HepG2 (cell line): ENCODE measurements around the gene MYO7B. TPM values are rescaled to one million over a fixed set of nuclear protein-coding genes. Genes with fewer than 3 reads are reported as not detected.

Source experiments
- ATAC-seq: fragments of 200-7000 bp; cut with Tn5 transposase; 3 replicates; pipeline ENCODE4 v1.9.1; 2020; ENCODE audit warnings: mild to moderate bottlenecking, moderate library complexity
- BruUV-seq: library from RNA; stranded (reverse); fragments of 400-500 nt; replicated peaks from 2 replicates; lab custom pipeline; 2021; lab: Mats Ljungman, UMichigan
- CTCF ChIA-PET: fragments of 300-600 bp; formaldehyde crosslinking; extraction: SDS; loops from one replicate; lab custom pipeline; 2021; ENCODE audit warnings: low total read pairs, inconsistent platforms, low intra/inter-chr PET ratio; lab: Yijun Ruan, JAX
- POLR2A ChIA-PET: fragments of 350-600 bp; sonication (Branson Sonifier 250); formaldehyde crosslinking; loops from one replicate; lab custom pipeline; 2020; ENCODE audit warnings: antibody characterized with exemption, inconsistent platforms; lab: Yijun Ruan, JAX
- DNase-seq: peaks from one replicate; pipeline ENCODE4 v3.0.0-alpha.2; 2015; ENCODE audit warnings: low spot score
- FAIRE-seq: peaks from 3 replicates; lab custom pipeline; 2011; peaks lifted over from hg19 to GRCh38; lab: Jason Lieb, UNC
- H2AFZ ChIP-seq: one replicate; pipeline ENCODE4 v1.6.1; 2011; ENCODE audit warnings: low read length, inconsistent platforms
- H3K27ac ChIP-seq: fragments of 300-600 bp; 3 replicates; pipeline ENCODE4 v1.8.0; 2011; ENCODE audit warnings: mixed run types, mild to moderate bottlenecking, mixed read lengths, low read length, inconsistent platforms; ENCODE audit not compliant: insufficient read depth; ENCODE audit errors: extremely low read length
- H3K27me3 ChIP-seq, 2 experiments: fragments of 200-600 bp in 1 of 2; 2 replicates in 1 of 2; 3 replicates in 1 of 2; pipeline versions ENCODE4 v1.6.0 to v1.8.0; 2011; ENCODE audit warnings: low read length in 2 of 2, mild to moderate bottlenecking in 2 of 2, moderate library complexity in 2 of 2, inconsistent platforms in 1 of 2; ENCODE audit not compliant: insufficient read depth in 2 of 2, control insufficient read depth in 1 of 2
- H3K36me3 ChIP-seq, 2 experiments: fragments of 200-600 bp in 1 of 2; replicated peaks in 1 of 2; 2 replicates in 1 of 2; 3 replicates in 1 of 2; pipeline versions ENCODE4 v1.5.1 to v1.8.0; 2011; ENCODE audit warnings: low read length in 2 of 2, inconsistent platforms in 1 of 2; ENCODE audit not compliant: insufficient read depth in 2 of 2, control insufficient read depth in 1 of 2
- H3K4me1 ChIP-seq: 2 replicates; pipeline ENCODE4 v1.5.1; 2012; ENCODE audit warnings: low read length, inconsistent platforms; ENCODE audit not compliant: insufficient read depth
- H3K4me2 ChIP-seq: 2 replicates; pipeline ENCODE4 v1.6.0; 2011; ENCODE audit warnings: low read depth, low read length, inconsistent platforms
- H3K4me3 ChIP-seq, 3 experiments: fragments of 200-600 bp in 1 of 3; sonication (generic), shearing (Covaris generic) in 1 of 3; replicated peaks in 1 of 3; 2 replicates each; pipeline ENCODE4 v1.5.1; 2011 to 2016; ENCODE audit warnings: low read length in 3 of 3, inconsistent platforms in 2 of 3, low read depth in 2 of 3, mild to moderate bottlenecking in 2 of 3, control low read depth in 1 of 3, mixed read lengths in 1 of 3; ENCODE audit not compliant: insufficient read depth in 1 of 3
- H3K79me2 ChIP-seq: one replicate; pipeline ENCODE4 v1.6.1; 2011; ENCODE audit warnings: low read length, inconsistent platforms; ENCODE audit not compliant: insufficient read depth
- H3K9ac ChIP-seq: 2 replicates; pipeline ENCODE4 v1.6.0; 2011; ENCODE audit warnings: mild to moderate bottlenecking, low read depth, low read length, inconsistent platforms; ENCODE audit not compliant: insufficient read depth
- H3K9me3 ChIP-seq: 2 replicates; pipeline ENCODE4 v1.5.1; 2012; ENCODE audit warnings: mild to moderate bottlenecking, low read length
- H4K20me1 ChIP-seq: 2 replicates; pipeline ENCODE4 v1.6.0; 2011; ENCODE audit warnings: inconsistent platforms, mild to moderate bottlenecking, low read length, moderate library complexity; ENCODE audit not compliant: insufficient read depth
- CBX2 ChIP-seq, 2 experiments: fragments of 200-600 bp in 1 of 2; sonication (generic); formaldehyde crosslinking in 1 of 2; IDR thresholded peaks; 2 replicates each; pipeline versions ENCODE4 v1.7.0 to v1.8.1; 2018 to 2022; ENCODE audit warnings: low read depth in 2 of 2, low read length in 1 of 2, mild to moderate bottlenecking in 1 of 2, missing genetic modification reagents in 1 of 2
- DMAP1 ChIP-seq: IDR thresholded peaks from 2 replicates; pipeline ENCODE4 v1.6.1; 2016
- ELF3 ChIP-seq: IDR thresholded peaks from 2 replicates; pipeline ENCODE4 v1.6.1; 2016; ENCODE audit warnings: missing genetic modification reagents, missing compliant biosample characterization
- ELF4 ChIP-seq: sonication (generic); formaldehyde crosslinking; IDR thresholded peaks from 2 replicates; pipeline ENCODE4 v1.5.0; 2020; ENCODE audit warnings: missing genetic modification reagents, mild to moderate bottlenecking, moderate library complexity, borderline replicate concordance
- GABPB1 ChIP-seq: IDR thresholded peaks from 2 replicates; pipeline ENCODE4 v1.6.1; 2016; ENCODE audit warnings: mild to moderate bottlenecking, missing genetic modification reagents, moderate library complexity, missing compliant biosample characterization
- KDM5B ChIP-seq: sonication (generic); formaldehyde crosslinking; IDR thresholded peaks from 2 replicates; pipeline ENCODE4 v1.4.0; 2020; ENCODE audit warnings: missing genetic modification reagents, mild to moderate bottlenecking, borderline replicate concordance
- MED1 ChIP-seq: sonication (generic); formaldehyde crosslinking; IDR thresholded peaks from 2 replicates; pipeline ENCODE4 v1.4.0; 2020; ENCODE audit warnings: missing genetic modification reagents
- PHF5A ChIP-seq: IDR thresholded peaks from one replicate; pipeline ENCODE4 v1.6.1; 2018; ENCODE audit warnings: low read depth, missing genetic modification reagents; ENCODE audit not compliant: unreplicated experiment
- RFXAP ChIP-seq: sonication (generic); formaldehyde crosslinking; IDR thresholded peaks from 2 replicates; pipeline ENCODE4 v1.4.0; 2020; ENCODE audit warnings: missing genetic modification reagents, borderline replicate concordance
- SAFB2 ChIP-seq: sonication (generic); formaldehyde crosslinking; IDR thresholded peaks from 2 replicates; pipeline ENCODE4 v1.5.1; 2020; ENCODE audit warnings: missing genetic modification reagents, low read depth, mild to moderate bottlenecking, borderline replicate concordance
- TEAD3 ChIP-seq: optimal IDR thresholded peaks from 2 replicates; pipeline ENCODE3; 2016; ENCODE audit warnings: borderline replicate concordance
- TSC22D2 ChIP-seq: sonication (generic); formaldehyde crosslinking; IDR thresholded peaks from 2 replicates; pipeline ENCODE4 v1.5.1; 2020; ENCODE audit warnings: missing genetic modification reagents, mild to moderate bottlenecking, borderline replicate concordance
- YY1 ChIP-seq: IDR thresholded peaks from 2 replicates; pipeline ENCODE4 v1.6.1; 2011; ENCODE audit warnings: low read length, low read depth, moderate library complexity, mild to moderate bottlenecking; ENCODE audit not compliant: insufficient read depth, insufficient replicate concordance
- ZNF335 ChIP-seq: sonication (generic); formaldehyde crosslinking; IDR thresholded peaks from 2 replicates; pipeline ENCODE4 v1.4.0; 2020; ENCODE audit warnings: missing genetic modification reagents
- ZNF432 ChIP-seq: sonication (generic); formaldehyde crosslinking; IDR thresholded peaks from 2 replicates; pipeline ENCODE4 v1.5.0; 2020; ENCODE audit warnings: missing genetic modification reagents, mild to moderate bottlenecking, borderline replicate concordance
- ZNF558 ChIP-seq: sonication (generic); formaldehyde crosslinking; IDR thresholded peaks from 2 replicates; pipeline ENCODE4 v1.9.0; 2022; ENCODE audit warnings: mild to moderate bottlenecking, missing genetic modification reagents, borderline replicate concordance
- ZNF776 ChIP-seq: sonication (generic); formaldehyde crosslinking; IDR thresholded peaks from 2 replicates; pipeline ENCODE4 v1.4.0; 2020; ENCODE audit warnings: mild to moderate bottlenecking, missing genetic modification reagents
- WGBS: methylation state at CpG from one replicate; pipeline ENCODE4 v1.1.6; 2017; ENCODE audit warnings: low lambda C conversion rate; 5-methylcytosine and 5-hydroxymethylcytosine counted together
- in situ Hi-C: cut with HindIII; loops from 2 replicates; pipeline ENCODE4 v1.10.0; 2017; ENCODE audit warnings: low pct_unique_long_range_greater_than_20kb; ENCODE audit not compliant: extremely low pct_ligation_motif_present
- intact Hi-C: fragments of 100-400 bp; cut with micrococcal nuclease; formaldehyde crosslinking; loops from one replicate; pipeline ENCODE4 v1.10.0; 2022; ENCODE audit not compliant: unreplicated experiment
- polyA plus RNA-seq, 8 experiments: library from polyadenylated mRNA; depleted of rRNA in 3 of 8; stranded (reverse) in 7 of 8; unstranded in 1 of 8; fragments of >200 nt; fragmentation: Illumina TruSeq in 4 of 8; extraction: Trizol in 4 of 8; gene quantifications; 2 replicates each; pipeline versions ENCODE4 v1.2.1 to v1.2.3, GENCODE V29; 2011 to 2016; ENCODE audit warnings: low read depth in 4 of 8, missing spikeins in 1 of 8, mixed read lengths in 1 of 8; ENCODE audit not compliant: insufficient read depth in 1 of 8
- total RNA-seq, 5 experiments: library from RNA; depleted of rRNA; stranded (reverse); fragments of >200 nt; fragmentation: Illumina TruSeq; extraction: Trizol; gene quantifications; 2 replicates each; pipeline ENCODE4 v1.2.3, GENCODE V29; 2016; ENCODE audit warnings: low read depth in 1 of 5
- TF ChIP-seq, protein P1 (sequence below): sonication (generic); formaldehyde crosslinking; IDR thresholded peaks from 2 replicates; pipeline ENCODE4 v1.8.1; 2023; ENCODE audit warnings: missing genetic modification reagents, inconsistent platforms, borderline replicate concordance
- TF ChIP-seq, protein P2 (sequence below): sonication (generic); formaldehyde crosslinking; IDR thresholded peaks from 2 replicates; pipeline ENCODE4 v1.4.0; 2020; ENCODE audit warnings: missing genetic modification reagents

MYO7B gene
- total and polyA plus RNA-seq, 2 of the 13 experiments (the other 11 are each of a cell fraction or from before 2014, with no cell fraction given), result not detected

DNA sequence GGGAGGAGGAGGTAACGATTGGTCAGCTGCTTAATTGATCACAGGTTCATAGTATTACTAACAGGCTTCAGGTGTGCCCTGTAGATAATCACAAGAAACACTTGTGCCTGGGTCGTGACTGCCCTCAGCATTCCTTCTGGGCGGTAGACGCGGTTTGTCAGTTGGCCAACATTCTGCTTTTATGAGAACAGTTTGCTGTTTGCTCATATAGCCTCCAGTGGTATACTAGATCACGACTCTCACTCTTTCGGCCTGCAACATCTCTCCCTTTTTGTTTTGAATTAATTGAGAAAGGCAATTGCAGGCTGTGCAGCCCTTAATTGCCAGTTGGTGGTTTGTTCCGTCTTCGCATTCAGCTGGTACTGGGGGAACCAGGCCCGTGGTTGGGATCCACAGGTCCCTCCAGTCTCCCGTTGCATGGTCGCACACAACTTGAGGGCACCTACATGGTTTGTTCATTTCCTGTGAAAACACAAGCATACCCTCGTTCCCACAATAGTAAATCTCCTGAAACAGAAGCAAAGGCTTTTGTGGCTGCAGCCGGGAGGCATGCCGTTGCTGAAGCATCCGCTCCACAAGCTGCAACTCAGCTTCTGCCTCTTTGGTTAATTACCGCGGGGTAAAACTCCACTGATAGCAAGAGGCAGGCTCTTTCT lies 80.2 kb downstream of the MYO7B start (continued):
- TF ChIP-seq, protein P1, sequence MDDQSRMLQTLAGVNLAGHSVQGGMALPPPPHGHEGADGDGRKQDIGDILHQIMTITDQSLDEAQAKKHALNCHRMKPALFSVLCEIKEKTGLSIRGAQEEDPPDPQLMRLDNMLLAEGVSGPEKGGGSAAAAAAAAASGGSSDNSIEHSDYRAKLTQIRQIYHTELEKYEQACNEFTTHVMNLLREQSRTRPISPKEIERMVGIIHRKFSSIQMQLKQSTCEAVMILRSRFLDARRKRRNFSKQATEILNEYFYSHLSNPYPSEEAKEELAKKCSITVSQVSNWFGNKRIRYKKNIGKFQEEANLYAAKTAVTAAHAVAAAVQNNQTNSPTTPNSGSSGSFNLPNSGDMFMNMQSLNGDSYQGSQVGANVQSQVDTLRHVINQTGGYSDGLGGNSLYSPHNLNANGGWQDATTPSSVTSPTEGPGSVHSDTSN (CRISPR knock-in tag), result no peak
- TF ChIP-seq ZNF432 (CRISPR knock-in tag), result no peak
- TF ChIP-seq, all 625 proteins: peak for 0

DNA sequence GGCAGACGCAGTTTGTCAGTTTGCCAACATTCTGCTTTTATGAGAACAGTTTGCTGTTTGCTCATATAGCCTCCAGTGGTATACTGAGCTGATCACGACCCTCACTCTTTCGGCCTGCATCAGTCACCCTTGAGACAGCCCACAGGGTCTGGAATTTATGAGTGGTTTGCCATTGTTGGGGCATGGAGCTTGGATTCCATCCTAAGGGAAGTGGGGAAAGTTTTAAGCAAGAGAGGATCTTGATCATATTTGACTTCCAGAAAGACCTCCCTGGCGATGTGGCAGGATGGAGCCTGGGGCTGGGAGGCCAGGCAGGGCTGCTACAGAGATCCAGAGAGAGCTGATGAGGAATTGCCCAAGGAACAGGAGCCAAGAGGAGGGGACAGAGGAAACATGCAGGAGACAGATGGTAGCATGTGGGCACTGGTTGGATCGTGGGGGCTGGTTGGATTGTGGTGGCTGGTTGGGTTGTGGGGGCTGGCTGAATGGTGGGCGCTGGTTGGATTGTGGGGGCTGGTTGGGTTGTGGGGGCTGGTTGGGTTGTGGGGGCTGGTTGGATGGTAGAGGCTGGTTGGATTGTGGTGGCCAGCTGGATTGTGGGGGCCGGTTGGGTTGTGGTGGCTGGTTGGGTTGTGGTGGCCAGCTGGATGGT lies 83.2 kb downstream of the MYO7B start:
- CTCF ChIA-PET, result no interaction called here
- no peak overlapping the region for H3K4me2 ChIP-seq
- BruUV-seq, result no TSS peak

More for the DNA sequence above, 83.2 kb downstream of the MYO7B start:
- H3K27ac ChIP-seq, result no peak overlapping the region
- 29% methylated on average over 7 of the region's 7 CpGs for WGBS
- no peaks in the 10 kb centered on the region for H3K79me2 ChIP-seq
- POLR2A ChIA-PET, result no interaction called here
- no peak for FAIRE-seq
- no peaks in the 10 kb centered on the region for H3K4me1 ChIP-seq
- TF ChIP-seq ELF4 (CRISPR knock-in tag) (no peak), YY1 (no peak), TSC22D2 (CRISPR knock-in tag) (no peak), ZNF335 (CRISPR knock-in tag) (no peak), CBX2 (IDR thresholded peaks at IDR 0.05; ENCODE audit: low read depth, low read length) (no peak), CBX2 (CRISPR knock-in tag; IDR thresholded peaks at IDR 0.05; ENCODE audit: low read depth) (no peak), KDM5B (CRISPR knock-in tag) (no peak), TEAD3 (CRISPR knock-in tag) (no peak), MED1 (no peak), DMAP1 (no peak), RFXAP (no peak), ELF3 (CRISPR knock-in tag) (no peak), GABPB1 (CRISPR knock-in tag) (no peak), PHF5A (CRISPR knock-in tag) (no peak), ZNF776 (CRISPR knock-in tag) (no peak), SAFB2 (CRISPR knock-in tag) (no peak), ZNF558 (no peak)
- TF ChIP-seq, protein P2, sequence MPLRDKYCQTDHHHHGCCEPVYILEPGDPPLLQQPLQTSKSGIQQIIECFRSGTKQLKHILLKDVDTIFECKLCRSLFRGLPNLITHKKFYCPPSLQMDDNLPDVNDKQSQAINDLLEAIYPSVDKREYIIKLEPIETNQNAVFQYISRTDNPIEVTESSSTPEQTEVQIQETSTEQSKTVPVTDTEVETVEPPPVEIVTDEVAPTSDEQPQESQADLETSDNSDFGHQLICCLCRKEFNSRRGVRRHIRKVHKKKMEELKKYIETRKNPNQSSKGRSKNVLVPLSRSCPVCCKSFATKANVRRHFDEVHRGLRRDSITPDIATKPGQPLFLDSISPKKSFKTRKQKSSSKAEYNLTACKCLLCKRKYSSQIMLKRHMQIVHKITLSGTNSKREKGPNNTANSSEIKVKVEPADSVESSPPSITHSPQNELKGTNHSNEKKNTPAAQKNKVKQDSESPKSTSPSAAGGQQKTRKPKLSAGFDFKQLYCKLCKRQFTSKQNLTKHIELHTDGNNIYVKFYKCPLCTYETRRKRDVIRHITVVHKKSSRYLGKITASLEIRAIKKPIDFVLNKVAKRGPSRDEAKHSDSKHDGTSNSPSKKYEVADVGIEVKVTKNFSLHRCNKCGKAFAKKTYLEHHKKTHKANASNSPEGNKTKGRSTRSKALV (CRISPR knock-in tag), result no peak
- H3K27me3 ChIP-seq, result peaks cover 15 to 85% of the 10 kb centered on the region in 2 experiments; a peak in 4 of 5 replicates
- intact Hi-C loops (no loop called here), in situ Hi-C loops (no loop called here)
- no peaks in the 10 kb centered on the region for H3K36me3 ChIP-seq
- no peak for DNase-seq
- H3K9ac ChIP-seq, result no peak overlapping the region
- no peak overlapping the region for H3K4me3 ChIP-seq
- no peak overlapping the region for H2AFZ ChIP-seq
- ATAC-seq, result no peak
- H3K9me3 ChIP-seq, result no peaks in the 10 kb centered on the region
- H4K20me1 ChIP-seq, result no peaks in the 10 kb centered on the region
